NCI-H2171 (cell line): ENCODE data around the gene ARTN.

Experiments used
- DNase-seq: peaks from one replicate; lab custom pipeline; 2025; lab: John Stamatoyannopoulos, UW

Gene ARTN

DNA sequence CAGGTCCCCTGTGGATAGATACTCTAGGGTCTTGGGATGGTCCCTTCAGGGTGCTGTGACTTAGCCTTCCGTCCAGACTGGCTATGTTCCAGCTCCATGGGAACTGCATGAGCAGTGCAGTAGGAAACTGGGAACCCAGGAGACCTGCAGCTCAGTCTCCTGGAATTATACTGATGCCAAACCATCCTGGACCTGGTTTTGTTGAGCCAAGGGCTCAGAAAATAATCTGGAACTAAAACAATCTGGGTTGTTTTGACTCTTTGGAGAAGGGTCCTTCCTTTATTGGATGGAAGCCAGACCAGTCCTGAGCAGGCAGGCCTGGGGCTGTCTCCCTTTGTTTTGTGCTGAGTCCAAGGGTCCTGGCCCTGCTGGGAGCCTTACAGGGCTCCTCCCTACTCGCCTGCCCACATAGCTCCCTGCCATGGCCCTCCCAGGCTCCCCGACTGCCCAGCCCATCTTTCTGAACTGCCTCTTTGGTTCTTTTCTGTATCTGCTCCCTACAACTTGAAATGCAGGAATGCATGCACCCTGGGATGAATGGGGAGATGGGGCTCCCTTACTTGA, 14.4 kb downstream of the ARTN start:
- no peak for DNase-seq

DNA sequence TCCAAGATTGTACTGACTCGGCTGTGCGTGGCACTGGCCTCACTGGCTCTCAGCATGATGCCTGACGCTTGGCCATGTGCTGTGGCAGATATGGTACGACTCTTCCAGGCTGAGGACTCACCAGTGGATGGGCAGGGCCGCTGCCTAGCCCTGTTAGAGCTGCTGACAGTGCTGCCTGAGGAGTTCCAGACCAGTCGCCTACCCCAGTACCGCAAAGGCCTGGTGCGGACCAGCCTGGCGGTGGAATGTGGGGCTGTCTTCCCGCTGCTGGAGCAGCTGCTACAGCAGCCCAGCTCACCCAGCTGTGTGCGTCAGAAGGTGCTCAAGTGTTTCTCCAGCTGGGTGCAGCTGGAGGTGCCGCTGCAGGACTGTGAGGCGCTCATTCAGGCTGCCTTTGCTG, 16.1 kb downstream of the ARTN start:
- DNase-seq = no peak

DNA sequence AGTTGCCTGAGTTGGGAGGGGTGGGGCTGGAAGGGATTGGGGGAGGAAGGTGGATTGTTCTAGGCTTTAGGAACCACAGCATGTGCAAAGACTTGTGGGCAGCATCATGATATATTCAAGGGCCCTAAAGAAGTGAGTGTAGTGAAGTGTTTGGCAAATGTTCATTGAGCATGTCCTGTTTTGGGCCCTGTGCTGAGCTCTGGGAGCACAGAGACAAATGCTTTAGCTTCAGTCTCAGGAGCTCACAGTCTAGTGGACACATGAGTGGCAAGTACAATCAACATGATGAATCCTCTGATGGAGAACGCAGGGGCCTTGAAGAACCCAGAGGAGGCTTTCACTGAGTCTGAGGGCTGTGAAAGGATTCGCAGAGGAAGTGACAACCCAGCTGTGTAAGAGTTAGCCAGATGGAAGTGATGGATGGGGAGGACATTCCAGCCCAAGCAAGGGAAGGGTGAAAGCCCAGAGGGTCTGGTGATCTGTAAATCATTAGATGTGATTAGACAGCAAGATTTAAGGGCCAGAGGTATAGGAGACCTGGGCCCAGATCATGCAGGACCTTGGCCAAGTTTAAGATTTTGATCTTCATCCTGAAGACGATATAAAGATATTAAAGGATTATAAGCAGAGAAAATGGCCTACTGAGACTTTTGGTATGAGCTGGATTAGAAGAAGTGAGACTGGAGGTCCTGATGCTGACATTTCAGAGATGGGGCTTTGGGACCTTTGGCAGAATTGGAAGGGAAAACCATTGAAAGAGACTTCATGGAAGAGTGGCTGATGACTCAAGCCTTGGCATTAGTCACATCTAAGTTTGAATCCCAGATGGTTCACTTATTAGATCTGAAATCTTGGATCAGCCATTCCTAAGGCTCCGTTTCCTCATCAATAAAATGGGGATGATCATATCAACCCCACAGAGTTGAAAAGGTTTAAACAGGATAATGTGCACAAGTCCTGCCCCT, 17.7 kb downstream of the ARTN start:
- no peak for DNase-seq

GRCh38 chr1:43952731-43953346, 19.2 kb downstream of the ARTN start:
- peak; percentile 98 for DNase-seq

DNA sequence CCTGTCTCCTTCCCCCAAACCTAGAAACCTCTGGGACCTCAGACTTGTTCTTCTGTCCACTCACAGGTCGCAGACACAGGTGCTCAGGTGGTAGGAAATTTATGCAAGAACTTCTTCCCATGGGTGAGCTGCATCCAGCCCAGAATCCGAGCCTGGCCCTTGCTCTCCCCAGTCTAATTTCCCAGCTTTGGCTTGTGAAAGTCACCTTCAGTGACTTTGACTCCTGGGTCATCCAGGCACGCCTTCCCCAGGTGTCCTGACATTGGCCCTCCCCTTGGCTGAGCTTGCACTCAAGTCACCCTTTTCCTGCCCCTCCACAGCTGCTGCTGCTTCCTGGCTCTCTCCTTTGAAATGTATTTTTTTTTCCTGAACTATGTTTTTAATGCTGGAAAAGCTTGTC, 19.8 kb downstream of the ARTN start:
- DNase-seq = peak; percentile 47

DNA sequence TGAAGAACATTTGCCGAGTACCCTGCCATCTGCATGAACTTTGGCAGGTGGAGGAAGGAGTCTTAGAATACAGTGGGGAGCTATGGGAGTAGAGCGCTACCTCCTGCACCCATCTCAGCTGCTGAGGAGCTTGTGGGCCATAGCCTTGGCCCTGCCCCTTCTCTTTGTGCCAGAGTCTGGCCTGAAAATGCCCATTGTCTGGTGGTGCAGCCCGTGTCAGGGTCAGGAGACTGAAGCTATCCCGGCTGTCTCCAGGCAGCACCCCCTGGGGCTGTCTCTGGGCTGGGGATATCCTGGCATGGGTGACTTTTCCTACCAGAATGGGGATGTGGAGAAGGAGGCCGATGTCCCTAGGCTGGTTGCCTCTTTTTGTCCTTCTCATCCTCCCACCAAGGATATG, 20.4 kb downstream of the ARTN start:
- DNase-seq = no peak

GRCh38 chr1:43956234-43956633, 22.6 kb downstream of the ARTN start:
- no peak for DNase-seq

DNA sequence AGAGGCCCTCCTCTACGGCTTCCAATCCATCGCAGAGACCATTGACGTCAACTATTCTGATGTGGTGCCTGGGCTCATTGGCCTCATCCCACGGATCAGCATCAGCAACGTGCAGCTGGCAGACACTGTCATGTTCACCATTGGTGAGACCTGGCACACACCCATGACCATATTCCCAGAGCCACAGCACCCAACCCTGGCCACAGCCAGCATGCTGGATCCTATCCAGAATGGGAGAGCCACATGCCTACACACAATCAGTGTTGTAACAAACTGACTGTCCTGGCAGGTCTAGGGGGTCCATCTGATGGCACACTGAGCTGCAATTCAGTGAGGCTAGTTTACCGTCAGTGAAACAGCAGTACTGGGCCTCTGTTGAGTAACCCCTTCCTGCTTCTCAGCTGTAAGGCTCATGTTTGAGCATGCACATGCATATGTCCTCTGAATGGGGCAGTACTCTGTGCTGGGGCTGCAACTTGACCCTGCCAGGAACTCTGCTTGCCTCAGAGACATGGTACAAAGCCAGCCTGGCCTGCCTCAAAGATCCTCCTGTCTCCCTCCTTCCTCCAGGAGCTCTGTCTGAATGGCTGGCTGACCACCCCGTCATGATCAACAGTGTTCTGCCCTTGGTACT, 23.9 kb downstream of the ARTN start:
- DNase-seq = no peak

DNA sequence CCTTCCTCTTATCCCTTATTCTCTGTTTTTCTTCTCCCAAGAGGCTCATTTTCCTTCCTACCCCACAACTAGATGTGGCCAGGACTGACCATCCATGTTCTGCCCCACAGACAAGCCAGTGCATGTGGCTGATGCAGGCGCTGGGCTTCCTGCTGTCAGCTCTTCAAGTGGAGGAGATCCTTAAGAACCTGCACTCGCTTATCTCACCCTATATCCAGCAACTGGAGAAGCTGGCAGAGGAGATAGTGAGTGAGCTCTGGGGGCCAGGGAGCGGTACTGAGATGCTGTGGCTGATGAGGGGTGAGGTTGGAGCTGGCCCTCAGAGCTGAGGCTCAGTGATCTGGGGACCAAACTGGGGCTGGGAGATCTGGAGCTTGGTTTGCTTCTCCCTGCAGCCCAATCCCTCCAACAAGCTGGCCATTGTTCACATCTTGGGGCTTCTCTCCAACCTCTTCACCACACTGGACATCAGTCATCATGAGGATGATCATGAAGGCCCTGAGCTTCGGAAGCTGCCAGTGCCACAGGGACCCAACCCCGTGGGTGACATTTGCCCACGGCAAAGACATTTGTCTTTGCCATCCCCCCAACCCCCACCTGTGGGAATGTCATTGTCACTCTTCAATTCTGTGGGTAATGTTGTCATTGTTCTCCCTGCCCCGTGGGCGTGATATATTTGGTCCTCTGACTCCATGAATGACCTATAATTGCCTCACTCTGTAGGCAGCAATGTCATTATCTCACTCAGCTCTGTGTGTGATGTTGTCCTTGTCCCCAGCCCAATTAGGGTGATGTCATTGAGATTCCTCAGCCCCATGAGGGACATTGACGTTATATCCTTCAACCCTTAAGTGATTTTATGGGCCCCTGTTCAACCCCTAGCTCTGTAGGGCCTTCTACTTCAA, 25.0 kb downstream of the ARTN start:
- no peak for DNase-seq

GRCh38 chr1:43960798-43961197, 27.2 kb downstream of the ARTN start:
- no peak for DNase-seq

DNA sequence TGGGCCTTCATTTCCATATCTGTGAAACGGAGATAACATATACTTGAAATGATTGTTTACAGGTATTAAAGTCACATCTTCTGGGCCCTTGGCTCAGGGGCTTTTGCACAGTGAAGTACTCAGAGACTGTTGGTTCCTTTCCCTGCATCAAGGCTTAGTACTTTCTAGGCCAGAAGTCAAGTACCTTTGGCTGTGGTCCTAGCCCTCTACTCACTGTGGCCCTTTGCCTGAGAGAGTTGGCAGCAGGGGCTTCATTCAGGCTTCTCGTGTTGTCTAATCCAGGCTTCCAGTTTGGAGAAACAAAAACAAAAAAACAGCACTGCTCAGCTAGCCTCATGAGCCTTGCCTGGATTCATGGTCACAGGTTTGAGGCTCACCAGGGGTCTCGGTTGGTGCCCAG, 28.1 kb downstream of the ARTN start:
- DNase-seq = no peak

DNA sequence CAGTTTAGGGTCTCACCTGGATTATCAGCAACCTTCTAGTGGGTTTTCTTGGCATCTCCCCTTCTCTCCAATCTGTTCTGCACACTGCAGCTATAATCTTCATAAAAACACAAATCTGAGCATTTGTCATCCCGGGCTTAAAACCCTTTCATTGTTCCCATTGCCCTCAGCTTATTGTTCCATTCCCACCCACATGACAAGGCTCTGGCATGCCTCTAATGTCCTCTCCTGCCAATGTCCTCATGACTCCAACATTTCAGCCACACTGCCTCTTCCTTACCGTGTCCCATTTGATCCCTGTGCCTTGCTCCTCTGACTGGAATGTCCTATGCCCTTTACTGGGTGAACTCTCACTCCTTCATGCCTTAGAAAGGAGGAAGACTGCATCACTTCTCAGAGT, 28.7 kb downstream of the ARTN start:
- no peak for DNase-seq

- DNase-seq = no peak
Measured at GRCh38 chr1:43963006-43963405, 29.4 kb downstream of the ARTN start.

GRCh38 chr1:43963890-43964289, 30.3 kb downstream of the ARTN start:
- DNase-seq = no peak

- no peak for DNase-seq
Measured at GRCh38 chr1:43965316-43965715, 31.7 kb downstream of the ARTN start.

- no peak for DNase-seq
Measured at GRCh38 chr1:43968348-43968948, 34.8 kb downstream of the ARTN start.

GRCh38 chr1:43969416-43969745, 35.8 kb downstream of the ARTN start:
- DNase-seq = no peak

DNA sequence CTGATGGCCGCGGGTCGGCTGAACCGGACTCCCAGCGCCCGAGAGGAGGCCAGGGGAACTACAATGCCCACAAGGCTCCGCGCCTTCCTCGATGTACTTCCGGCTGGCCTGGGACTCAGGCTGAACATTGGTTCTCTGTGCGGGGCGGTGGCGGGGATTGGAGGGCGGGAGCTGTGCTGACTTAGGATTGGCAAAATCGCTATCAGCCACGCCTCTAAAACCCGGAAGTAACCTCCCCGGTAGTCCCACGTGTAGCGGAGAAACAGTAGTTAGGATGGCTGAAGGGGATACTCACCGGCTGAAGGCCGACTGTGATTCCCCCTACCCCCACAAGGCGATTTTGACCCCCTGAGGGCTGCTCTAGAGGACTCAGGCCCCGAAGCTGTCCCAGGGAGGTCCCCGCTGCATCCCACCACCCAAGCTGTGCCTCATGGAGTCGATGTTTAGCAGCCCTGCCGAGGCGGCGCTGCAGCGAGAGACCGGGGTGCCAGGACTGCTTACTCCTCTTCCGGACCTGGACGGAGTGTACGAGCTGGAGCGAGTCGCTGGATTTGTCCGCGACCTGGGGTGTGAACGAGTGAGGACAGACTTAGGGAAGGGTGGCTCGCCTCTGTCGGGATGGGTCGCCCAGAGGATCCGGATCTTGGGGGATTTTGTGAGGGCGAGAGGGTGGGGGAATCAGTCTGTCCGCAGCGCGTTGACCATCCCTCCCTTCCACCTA, 36.3 kb downstream of the ARTN start, which contains the start of gene DPH2:
Gene DPH2 (plus strand): TSS at position 265 of the 721 bp plus-strand sequence. CDS start 166 bp downstream, at position 431.
- DNase-seq = peak; percentile 96

DNA sequence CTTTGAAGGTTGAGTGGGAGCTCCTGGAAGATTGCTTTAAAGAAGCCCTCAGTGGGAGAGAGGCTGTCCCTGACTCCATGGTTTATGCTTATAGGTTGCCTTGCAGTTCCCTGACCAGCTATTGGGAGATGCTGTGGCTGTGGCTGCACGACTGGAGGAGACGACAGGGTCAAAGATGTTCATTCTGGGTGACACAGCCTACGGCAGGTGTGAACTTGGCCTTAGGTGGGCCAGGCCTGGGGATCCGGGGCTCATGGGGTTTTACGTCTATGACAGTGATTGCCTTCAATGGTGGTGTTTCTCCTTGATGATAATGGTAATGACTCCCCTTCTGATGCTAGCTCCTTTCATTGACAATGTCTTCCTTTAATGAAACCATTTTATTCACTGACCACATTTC, 36.9 kb downstream of the ARTN start:
- no peak for DNase-seq

DNA sequence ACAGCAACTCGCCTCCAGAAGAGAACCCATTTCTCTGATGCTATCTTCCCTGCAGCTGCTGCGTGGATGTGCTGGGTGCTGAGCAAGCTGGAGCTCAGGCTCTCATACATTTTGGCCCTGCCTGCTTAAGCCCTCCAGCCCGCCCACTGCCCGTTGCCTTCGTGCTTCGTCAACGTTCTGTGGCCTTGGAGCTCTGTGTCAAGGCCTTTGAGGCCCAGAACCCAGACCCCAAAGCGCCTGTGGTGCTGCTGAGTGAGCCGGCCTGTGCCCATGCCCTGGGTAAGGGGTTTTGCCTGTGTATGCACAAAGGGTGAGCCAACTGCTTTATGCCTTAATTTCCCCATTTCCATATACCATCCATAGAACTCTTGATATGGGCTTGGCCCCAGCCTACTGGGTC, 37.3 kb downstream of the ARTN start:
- no peak for DNase-seq
